GM12891 (cell line): Measurements from ENCODE around the gene SLC25A20.

Source experiments
- PAX5 ChIP-seq: IDR thresholded peaks from 2 replicates; pipeline ENCODE4 v1.6.1; 2011; ENCODE audit warnings: low read length, moderate library complexity, mild to moderate bottlenecking; ENCODE audit not compliant: insufficient read depth, severe bottlenecking
- POLR2A ChIP-seq: IDR thresholded peaks from 2 replicates; pipeline ENCODE4 v1.6.1; 2011; ENCODE audit warnings: low read depth, low read length, control low read depth
- POLR2AphosphoS5 ChIP-seq: IDR thresholded peaks from 2 replicates; pipeline ENCODE4 v1.6.1; 2011; ENCODE audit warnings: low read depth, low read length, control low read depth
- POU2F2 ChIP-seq: IDR thresholded peaks from 2 replicates; pipeline ENCODE4 v1.6.1; 2011; ENCODE audit warnings: low read depth, mild to moderate bottlenecking, control low read depth, low read length, moderate library complexity
- SPI1 ChIP-seq: IDR thresholded peaks from 2 replicates; pipeline ENCODE4 v1.6.1; 2011; ENCODE audit warnings: low read depth, low read length, control low read depth
- TAF1 ChIP-seq: IDR thresholded peaks from 2 replicates; pipeline ENCODE4 v1.6.1; 2011; ENCODE audit warnings: low read depth, low read length, control low read depth

- TF ChIP-seq POLR2AphosphoS5 (no peak), POLR2A (no peak), TAF1 (no peak), POU2F2 (no peak), SPI1 (no peak), PAX5 (no peak)
These were observed 35.8 kb upstream of the SLC25A20 start for GRCh38 chr3:48934333-48934991.
